ENCODE measurements around the gene CALHM3. TPM values are rescaled to one million over a fixed set of nuclear protein-coding genes. Genes with fewer than 3 reads are reported as not detected.

The CALHM3 gene
- total and polyA plus RNA-seq, 2 donors (not counting 3 experiments of a cell fraction or from before 2014, with no cell fraction given): not detected

DNA sequence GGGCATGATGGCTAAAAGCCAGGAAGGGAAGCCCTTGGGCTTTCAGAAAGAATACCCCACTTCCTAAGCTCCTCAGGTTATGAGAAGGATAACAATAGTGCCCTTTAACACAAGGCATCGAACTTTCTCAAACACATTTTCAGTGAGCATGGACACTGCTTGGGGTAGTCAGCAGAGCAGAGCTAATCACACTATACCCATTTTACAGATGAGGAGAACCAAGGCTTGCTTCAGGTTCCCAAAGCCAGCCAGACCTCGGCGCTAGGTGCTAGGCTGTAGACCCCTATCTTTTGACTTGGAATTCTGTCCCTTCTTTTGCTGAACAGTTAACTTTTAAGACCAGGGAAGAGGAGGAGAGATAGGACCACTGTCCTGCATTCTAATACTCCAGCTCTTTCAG lies 16.3 kb upstream of the CALHM3 start:
- CTCF ChIA-PET: interaction anchor here (1.0 to 1.2 kb wide), 2 partner anchors 9 to 11 kb away, joined by 3 to 4 read pairs; no protein-coding TSS in a partner anchor

DNA sequence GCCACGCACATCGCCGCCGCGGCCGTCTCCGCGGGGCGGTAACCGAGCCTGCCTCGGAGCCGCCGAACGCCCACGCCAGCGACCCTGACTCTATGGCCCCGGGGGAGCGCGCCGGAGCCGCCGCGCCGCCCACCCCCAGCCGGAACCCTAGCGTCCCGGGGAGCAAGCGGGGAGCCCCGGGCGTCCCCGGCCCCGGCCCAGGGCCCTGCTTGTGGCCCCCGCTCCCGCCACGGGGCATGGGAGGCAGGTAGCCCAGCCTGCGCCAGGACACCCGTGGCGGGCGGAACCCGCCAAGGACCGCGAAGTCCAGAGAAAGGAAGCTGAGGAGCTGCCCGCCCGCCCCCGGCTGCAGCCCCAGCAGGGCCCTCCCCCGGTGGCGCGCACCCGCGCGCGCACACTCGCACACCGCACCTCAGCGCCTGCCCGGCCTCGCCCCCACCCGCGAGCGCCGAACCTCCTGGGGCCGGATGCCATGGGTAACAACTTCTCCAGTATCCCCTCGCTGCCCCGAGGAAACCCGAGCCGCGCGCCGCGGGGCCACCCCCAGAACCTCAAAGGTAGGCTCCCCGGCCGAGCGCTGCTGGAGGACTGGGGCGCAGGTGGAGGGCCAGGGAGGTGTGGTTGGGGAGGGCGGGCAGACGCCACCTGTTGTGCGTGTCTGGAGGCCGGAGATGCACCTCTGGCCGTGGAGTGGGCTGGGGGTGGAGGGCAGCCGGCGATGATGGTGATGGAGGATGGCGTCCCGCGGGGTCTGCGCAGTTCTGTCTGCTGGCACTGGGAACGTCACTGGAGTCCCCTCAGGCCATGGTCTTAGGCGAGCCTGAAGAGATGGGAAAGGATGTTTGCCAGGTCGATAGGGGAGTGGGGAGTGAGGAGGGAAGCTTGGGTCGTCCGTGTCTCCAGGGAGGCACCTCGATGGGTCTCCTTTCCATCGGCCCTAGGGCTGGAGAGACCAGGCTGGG lies 15.2 kb upstream of the CALHM3 start:
- H4K20me1 ChIP-seq (replicated peaks; ENCODE audit: control insufficient read depth, extremely low read depth, insufficient read depth, low read length): no peaks in the 10 kb centered on the region
- BruUV-seq (replicated peaks): no TSS peak
- no peaks in the 10 kb centered on the region for H3K36me3 ChIP-seq (ENCODE audit: control insufficient read depth in 2 of 2, extremely low read depth in 1 of 2, insufficient read depth in 2 of 2, low read length in 2 of 2)
- TF ChIP-seq POLR2AphosphoS5 (IDR thresholded peaks at IDR 0.05; ENCODE audit: insufficient read depth, low read depth, low read length) (no peak), EZH2 (IDR thresholded peaks at IDR 0.05; ENCODE audit: borderline replicate concordance, low read depth, low read length, severe bottlenecking) (peak; percentile 83)
- dilution Hi-C loops (cut with MboI; ENCODE audit: extremely low pct_ligation_motif_present, low sequenced_read_pairs) (no loop called here), intact Hi-C loops (cut with micrococcal nuclease) (no loop called here)
- DNase-seq (ENCODE audit: low read depth, low spot score): no peak
- H3K4me3 ChIP-seq (replicated peaks in 1 of 3; ENCODE audit: insufficient read depth in 1 of 3, low read depth in 1 of 3, low read length in 3 of 3): peak overlapping the region in 2 of 3 experiments; percentile 34 to 43
- H3K9me3 ChIP-seq (replicated peaks; ENCODE audit: control insufficient read depth, insufficient read depth, low read length): no peaks in the 10 kb centered on the region
- H2AFZ ChIP-seq (ENCODE audit: low read depth, low read length): peak overlapping the region; percentile 22
- FAIRE-seq: no peak
- peaks cover 11% of the 10 kb centered on the region for H3K4me1 ChIP-seq (ENCODE audit: control insufficient read depth, extremely low read depth, insufficient read depth, low read length)
- POLR2A ChIA-PET: no interaction called here
- H3K9ac ChIP-seq (replicated peaks; ENCODE audit: extremely low read depth, insufficient read depth, low read length): no peak overlapping the region
- CTCF ChIA-PET: interaction anchor here (1.0 to 4.6 kb wide), 7 partner anchors 8 to 162 kb away, joined by 3 to 17 read pairs (median 3); no protein-coding TSS in a partner anchor
- H3K9me1 ChIP-seq (replicated peaks; ENCODE audit: control insufficient read depth, extremely low read depth, insufficient read depth, low read length): no peaks in the 10 kb centered on the region
- peak overlapping the region; percentile 59 for H3K4me2 ChIP-seq (ENCODE audit: insufficient read depth, low read length)
- peaks cover 29 to 50% of the 10 kb centered on the region in 2 experiments for H3K27me3 ChIP-seq (ENCODE audit: control insufficient read depth in 2 of 2, insufficient read depth in 2 of 2, low read length in 2 of 2)
- H3K79me2 ChIP-seq (ENCODE audit: control insufficient read depth, insufficient read depth, low read length): no peaks in the 10 kb centered on the region
- H3K27ac ChIP-seq (ENCODE audit: insufficient read depth, low read depth, low read length): no peak overlapping the region

More for the DNA sequence above, 16.3 kb upstream of the CALHM3 start:
- intact Hi-C loops (cut with micrococcal nuclease): no loop called here
- no peaks in the 10 kb centered on the region for H4K20me1 ChIP-seq (replicated peaks; ENCODE audit: control insufficient read depth, extremely low read depth, insufficient read depth, low read length)
- BruUV-seq (replicated peaks): no TSS peak
- H3K9me1 ChIP-seq (replicated peaks; ENCODE audit: control insufficient read depth, extremely low read depth, insufficient read depth, low read length): no peaks in the 10 kb centered on the region
- no peaks in the 10 kb centered on the region for H3K9me3 ChIP-seq (replicated peaks; ENCODE audit: control insufficient read depth, insufficient read depth, low read length)
- TF ChIP-seq POLR2AphosphoS5 (IDR thresholded peaks at IDR 0.05; ENCODE audit: insufficient read depth, low read depth, low read length) (no peak), JUN (IDR thresholded peaks at IDR 0.05; ENCODE audit: borderline replicate concordance, insufficient read depth, insufficient read length, low read depth) (no peak), FOS (IDR thresholded peaks at IDR 0.05; ENCODE audit: borderline replicate concordance, insufficient read depth, low read length) (no peak), GATA2 (IDR thresholded peaks at IDR 0.05; ENCODE audit: insufficient read depth, insufficient read length, low read depth, low read length) (no peak)
- dilution Hi-C loops (cut with MboI; ENCODE audit: extremely low pct_ligation_motif_present, low sequenced_read_pairs): no loop called here
- POLR2A ChIA-PET: no interaction called here
- H3K36me3 ChIP-seq (ENCODE audit: control insufficient read depth in 2 of 2, extremely low read depth in 1 of 2, insufficient read depth in 2 of 2, low read length in 2 of 2): no peaks in the 10 kb centered on the region
- no peak overlapping the region for H3K4me2 ChIP-seq (ENCODE audit: insufficient read depth, low read length)
- H3K9ac ChIP-seq (replicated peaks; ENCODE audit: extremely low read depth, insufficient read depth, low read length): no peak overlapping the region
- H3K4me1 ChIP-seq (ENCODE audit: control insufficient read depth, extremely low read depth, insufficient read depth, low read length): peaks cover 11% of the 10 kb centered on the region
- H3K27ac ChIP-seq (ENCODE audit: insufficient read depth, low read depth, low read length): no peak overlapping the region
- FAIRE-seq (no peak), DNase-seq (ENCODE audit: low read depth, low spot score) (no peak)
- no peak overlapping the region for H2AFZ ChIP-seq (ENCODE audit: low read depth, low read length)
- H3K27me3 ChIP-seq (ENCODE audit: control insufficient read depth in 2 of 2, insufficient read depth in 2 of 2, low read length in 2 of 2): peaks cover 33 to 53% of the 10 kb centered on the region in 2 experiments
- no peak overlapping the region for H3K4me3 ChIP-seq (replicated peaks in 1 of 3; ENCODE audit: insufficient read depth in 1 of 3, low read depth in 1 of 3, low read length in 3 of 3)
- no peaks in the 10 kb centered on the region for H3K79me2 ChIP-seq (ENCODE audit: control insufficient read depth, insufficient read depth, low read length)
